ENCODE results near the gene TMEM236.
"Not testable (repeated sequence)": the region's sequence is repeated elsewhere in the genome, so short reads cannot be mapped to it uniquely, and the experiment has no call there.

The TMEM236 gene, protein sequence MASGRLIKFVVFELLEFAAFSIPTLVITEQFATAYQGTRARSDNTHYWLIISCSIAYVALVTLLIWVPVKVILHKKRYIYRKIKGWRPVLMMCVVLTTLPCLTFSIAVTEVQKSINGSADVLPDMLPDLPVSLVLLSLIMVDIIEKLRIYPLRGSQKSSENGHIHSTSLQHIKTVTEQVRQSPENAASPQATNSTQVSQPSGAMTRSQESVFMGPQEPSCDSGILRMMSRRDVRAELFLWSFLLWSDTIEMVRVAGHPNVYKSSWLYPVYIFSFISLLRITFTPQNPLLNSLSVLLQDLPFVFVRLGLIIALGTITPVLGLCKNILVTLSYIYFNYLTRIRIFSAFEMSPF

DNA sequence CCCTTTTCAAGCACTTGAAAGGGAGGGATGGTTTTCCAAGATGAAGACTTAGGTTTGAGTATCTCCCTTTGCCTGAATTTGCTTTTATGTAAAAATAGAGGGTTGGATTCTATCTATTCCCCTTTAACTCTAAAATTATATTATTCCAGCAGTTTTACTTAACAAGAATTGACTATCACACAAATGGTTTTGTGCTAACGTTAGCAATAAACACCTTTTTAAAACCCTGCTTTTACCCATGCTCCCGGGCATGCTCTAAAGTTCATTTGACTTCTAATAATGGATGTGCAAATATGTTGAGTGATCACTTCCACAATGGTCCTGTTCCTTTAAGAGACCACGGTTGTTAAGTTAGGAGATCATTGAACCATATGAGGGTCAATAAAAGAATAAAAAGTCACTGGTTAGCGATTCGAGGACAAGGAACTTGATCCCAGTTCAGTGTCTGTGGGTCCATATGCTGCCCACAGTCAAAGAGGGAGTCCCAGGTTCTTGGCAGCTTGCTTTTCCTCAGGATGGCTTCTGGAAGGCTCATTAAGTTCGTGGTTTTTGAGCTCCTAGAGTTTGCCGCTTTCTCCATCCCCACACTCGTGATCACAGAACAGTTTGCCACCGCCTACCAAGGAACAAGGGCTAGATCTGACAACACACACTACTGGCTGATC is at the start of gene TMEM236:
Gene TMEM236, plus strand, starts transcription at position 421 of the 665 bp plus-strand sequence. Its CDS starts 95 bp downstream, at position 516.
- in situ Hi-C loops (cut with HindIII; ENCODE audit: low pct_ligation_motif_present, low pct_unique_long_range_greater_than_20kb, low sequenced_read_pairs) = no loop called here
- peak; percentile 14 for DNase-seq

DNA sequence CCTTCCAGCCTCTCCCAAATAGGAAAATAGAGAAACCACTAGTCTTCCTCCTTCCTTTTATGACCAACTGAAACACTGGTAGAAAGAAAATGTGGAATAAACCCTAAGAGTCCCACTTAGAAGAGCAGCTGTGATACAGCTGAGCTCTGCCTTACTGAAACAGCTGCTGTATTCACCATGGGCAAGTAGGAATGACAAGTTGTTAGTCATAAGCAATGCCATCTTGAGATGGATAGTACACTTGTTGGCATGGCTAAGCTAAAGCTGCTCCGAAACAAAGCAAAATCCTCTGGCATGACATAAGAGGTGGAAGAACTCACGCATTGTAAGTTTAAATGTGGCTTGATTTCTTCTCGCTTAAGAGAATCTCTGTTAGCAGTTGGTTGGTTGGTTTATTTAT is 48.3 kb upstream of the TMEM236 start:
- in situ Hi-C loops (cut with HindIII; ENCODE audit: low pct_ligation_motif_present, low pct_unique_long_range_greater_than_20kb, low sequenced_read_pairs) = no loop called here
- DNase-seq = no peak

DNA sequence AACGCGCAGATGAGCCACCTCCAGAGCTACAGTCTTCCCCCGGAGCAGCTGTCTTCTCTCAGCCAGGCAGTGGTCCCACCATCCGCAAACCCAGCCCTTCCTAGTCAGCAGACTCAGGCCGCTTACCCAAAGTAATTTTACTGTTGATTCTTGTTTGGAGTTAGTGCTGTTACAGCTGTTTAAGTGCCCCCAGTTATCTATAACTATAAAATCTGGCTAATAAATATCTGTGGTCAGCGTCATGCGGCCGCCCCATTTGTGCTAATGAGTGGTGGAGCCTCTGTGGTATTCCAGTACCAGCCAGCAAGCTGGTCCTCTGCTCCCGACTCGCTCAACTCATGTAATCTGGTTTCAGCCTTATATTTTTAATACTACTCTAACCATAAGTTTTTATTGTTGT is 43.2 kb upstream of the TMEM236 start:
- in situ Hi-C loops (cut with HindIII; ENCODE audit: low pct_ligation_motif_present, low pct_unique_long_range_greater_than_20kb, low sequenced_read_pairs) = no loop called here

DNA sequence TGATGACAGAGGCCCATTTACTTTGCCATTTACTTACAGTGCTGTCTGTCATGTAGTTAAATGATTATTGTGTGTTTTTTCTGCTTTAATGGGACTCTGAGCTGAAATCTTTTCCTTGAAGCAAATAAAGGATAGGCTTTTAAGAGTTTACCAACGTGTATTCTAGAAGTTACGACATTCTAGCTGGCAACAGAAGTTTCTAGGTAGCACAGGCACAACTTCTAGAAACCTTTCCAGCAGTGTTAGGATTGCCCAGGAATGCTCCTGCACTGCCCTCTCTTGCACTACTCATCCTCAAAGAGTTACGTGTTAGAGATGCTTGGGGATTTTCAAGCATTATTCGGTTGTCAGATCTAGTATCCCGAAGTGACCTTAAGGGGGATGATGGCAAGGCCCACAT is 42.5 kb upstream of the TMEM236 start:
- in situ Hi-C loops (cut with HindIII; ENCODE audit: low pct_ligation_motif_present, low pct_unique_long_range_greater_than_20kb, low sequenced_read_pairs) = no loop called here
- DNase-seq = no peak

More for the DNA sequence above, 43.2 kb upstream of the TMEM236 start:
- DNase-seq = no peak

DNA sequence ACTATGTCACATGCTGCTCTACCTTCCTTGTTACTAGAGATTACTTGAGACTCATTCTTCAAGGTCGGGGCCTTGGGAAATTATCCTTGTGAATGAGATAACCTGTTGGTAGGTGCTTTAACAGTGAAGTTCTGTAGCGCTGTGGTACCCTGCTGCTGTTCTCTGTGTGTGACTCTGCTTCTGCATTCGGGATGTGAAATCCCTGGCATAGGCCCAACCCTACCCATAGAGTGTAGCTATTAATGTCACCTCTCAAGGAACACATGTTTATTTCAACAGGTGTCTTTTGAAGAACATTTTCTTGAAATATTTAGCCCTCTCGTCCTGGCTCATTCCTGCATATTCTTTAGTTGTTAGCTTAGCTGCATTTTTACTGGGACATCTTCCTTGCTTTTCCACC is 41.8 kb upstream of the TMEM236 start:
- DNase-seq = no peak
- in situ Hi-C loops (cut with HindIII; ENCODE audit: low pct_ligation_motif_present, low pct_unique_long_range_greater_than_20kb, low sequenced_read_pairs) = no loop called here

DNA sequence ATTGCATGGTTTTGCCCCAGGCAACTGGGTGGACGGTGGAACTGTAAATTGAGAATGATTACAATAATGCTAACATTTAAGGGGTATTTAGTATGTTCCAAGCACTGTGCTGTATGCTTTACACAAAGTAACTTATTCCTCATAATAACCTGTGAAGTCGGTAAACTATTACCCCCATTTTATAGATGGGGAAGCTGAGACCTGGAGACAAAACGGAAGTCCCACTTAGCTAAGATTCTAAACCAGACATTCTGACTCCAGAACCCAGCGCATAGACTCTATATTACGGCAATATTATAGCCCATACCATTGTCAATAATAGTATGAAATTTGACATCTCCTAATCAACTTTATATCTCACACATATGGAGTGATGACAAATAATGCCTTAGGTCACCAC is 39.9 kb upstream of the TMEM236 start:
- in situ Hi-C loops (cut with HindIII; ENCODE audit: low pct_ligation_motif_present, low pct_unique_long_range_greater_than_20kb, low sequenced_read_pairs) = no loop called here
- no peak for DNase-seq

GRCh38 chr10:17712717-17713471 is 39.1 kb upstream of the TMEM236 start:
- DNase-seq = no peak
- in situ Hi-C loops (cut with HindIII; ENCODE audit: low pct_ligation_motif_present, low pct_unique_long_range_greater_than_20kb, low sequenced_read_pairs) = no loop called here

DNA sequence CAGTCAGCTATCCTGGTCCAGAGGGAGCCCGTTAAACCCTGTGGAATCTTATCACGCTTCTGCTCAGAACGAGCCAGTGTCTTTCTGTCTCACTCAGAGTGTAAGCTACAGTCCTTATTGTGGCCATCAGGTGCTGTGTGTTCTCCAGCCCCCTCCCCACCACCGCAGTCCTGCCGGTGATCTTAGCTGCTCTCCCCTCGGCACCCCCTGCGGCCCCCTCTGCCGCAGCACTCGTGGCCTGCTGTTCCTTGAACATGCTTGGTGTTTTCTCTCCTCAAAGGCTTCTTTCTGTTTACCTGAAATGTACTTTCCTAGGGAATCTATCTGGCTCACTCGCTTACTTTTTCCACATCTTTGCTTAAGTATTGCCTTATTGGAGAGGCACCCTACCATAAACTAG is 38.2 kb upstream of the TMEM236 start:
- DNase-seq = no peak
- in situ Hi-C loops (cut with HindIII; ENCODE audit: low pct_ligation_motif_present, low pct_unique_long_range_greater_than_20kb, low sequenced_read_pairs) = no loop called here

- in situ Hi-C loops (cut with HindIII; ENCODE audit: low pct_ligation_motif_present, low pct_unique_long_range_greater_than_20kb, low sequenced_read_pairs) = no loop called here
- DNase-seq = no peak
Measured at GRCh38 chr10:17716161-17716560, 35.8 kb upstream of the TMEM236 start.

GRCh38 chr10:17722317-17723014 is 29.5 kb upstream of the TMEM236 start:
- DNase-seq; in situ Hi-C loops (cut with HindIII; ENCODE audit: low pct_ligation_motif_present, low pct_unique_long_range_greater_than_20kb, low sequenced_read_pairs): not testable (repeated sequence)

DNA sequence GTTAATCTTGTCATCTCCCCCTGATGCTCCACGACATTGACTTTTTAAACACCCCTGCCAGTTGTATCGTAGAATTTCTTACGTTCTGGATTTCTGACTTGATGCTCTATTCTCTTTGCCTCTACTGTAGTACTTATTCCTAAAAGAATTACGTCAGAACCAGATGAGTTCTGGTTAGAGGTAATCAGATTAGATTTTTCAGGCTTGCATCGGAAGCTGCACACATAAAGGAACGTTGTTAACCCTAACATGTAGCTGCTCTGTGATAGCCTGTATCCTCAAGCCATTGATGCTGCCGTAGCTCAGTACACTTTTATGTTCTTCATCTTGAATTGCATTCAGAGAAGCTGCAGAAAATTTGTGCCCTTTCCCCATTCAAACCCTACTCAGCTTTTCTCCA is 26.3 kb upstream of the TMEM236 start:
- no peak for DNase-seq
- in situ Hi-C loops (cut with HindIII; ENCODE audit: low pct_ligation_motif_present, low pct_unique_long_range_greater_than_20kb, low sequenced_read_pairs) = no loop called here

DNA sequence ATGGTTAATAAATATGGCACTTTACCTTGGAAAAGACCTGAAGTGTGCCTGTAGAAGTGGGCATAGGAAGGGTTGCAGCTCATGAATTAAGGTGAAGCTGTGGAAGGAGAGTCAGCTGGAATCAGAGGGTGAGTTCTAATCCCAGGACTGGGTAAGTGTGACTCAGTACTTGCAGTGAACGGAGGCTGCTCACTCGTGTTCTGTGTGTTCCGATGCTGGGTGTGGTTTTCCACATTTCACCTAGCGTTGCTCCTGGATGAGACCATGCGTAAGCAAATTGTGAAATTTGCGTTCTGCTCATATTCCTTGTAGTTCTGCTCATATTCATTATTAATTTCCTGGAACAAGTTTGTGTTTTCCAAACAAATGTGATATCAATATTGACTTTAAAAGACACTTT is 22.4 kb upstream of the TMEM236 start:
- in situ Hi-C loops (cut with HindIII; ENCODE audit: low pct_ligation_motif_present, low pct_unique_long_range_greater_than_20kb, low sequenced_read_pairs) = no loop called here
- no peak for DNase-seq

DNA sequence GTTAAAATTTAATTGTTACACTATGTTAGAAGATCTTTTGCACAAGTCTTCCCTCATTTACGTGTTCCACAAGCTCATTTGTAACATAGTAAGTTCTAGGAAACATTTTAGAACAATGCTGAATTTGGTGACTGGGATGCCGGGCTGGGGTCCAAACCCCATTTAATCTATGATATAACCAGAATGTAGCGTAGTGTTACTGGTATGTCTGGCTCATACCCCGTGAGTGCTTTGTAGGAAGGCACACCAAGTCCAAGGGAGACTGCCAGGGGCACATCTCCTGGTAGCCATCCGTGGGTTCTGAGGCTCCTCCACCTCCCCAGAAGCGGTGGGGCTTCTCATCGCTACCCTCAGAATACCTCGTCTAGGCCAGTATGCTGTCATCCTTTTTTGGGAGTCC is 21.3 kb upstream of the TMEM236 start:
- in situ Hi-C loops (cut with HindIII; ENCODE audit: low pct_ligation_motif_present, low pct_unique_long_range_greater_than_20kb, low sequenced_read_pairs) = no loop called here
- no peak for DNase-seq

DNA sequence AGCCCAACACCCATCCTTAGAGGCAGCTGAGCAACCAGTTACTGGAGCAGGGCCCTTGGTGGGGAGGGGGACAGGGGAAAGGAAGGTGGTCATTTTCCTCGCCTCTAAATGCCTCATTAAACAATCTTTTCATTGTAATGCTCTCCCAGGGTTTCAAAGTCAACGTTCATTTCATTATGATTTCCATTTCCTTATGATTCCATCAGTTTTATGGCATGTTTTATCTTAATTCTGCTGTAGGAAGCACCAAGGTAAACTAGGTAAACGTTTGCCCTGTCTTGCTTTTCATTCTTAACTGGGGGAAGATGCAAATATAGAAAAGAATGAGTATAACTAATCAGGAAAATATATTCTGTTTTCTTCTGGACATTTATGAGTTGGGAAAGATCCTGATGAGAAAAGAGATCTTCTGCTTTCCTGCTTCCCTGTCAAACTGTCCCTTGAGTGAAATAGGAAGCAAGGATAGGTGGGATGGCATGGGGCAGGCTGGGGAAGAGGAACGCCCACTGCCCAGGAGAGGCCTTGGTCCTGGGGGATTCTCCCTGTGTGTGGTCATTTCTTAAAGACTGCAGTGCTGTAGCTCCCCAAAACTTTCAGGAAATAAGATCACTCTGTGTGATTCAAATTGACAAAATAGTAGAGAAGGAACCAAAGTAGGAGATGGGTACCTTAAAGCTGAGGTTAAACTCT is 20.5 kb upstream of the TMEM236 start:
- DNase-seq = no peak
- in situ Hi-C loops (cut with HindIII; ENCODE audit: low pct_ligation_motif_present, low pct_unique_long_range_greater_than_20kb, low sequenced_read_pairs) = no loop called here

GRCh38 chr10:17733620-17734019 is 18.4 kb upstream of the TMEM236 start:
- in situ Hi-C loops (cut with HindIII; ENCODE audit: low pct_ligation_motif_present, low pct_unique_long_range_greater_than_20kb, low sequenced_read_pairs) = no loop called here
- no peak for DNase-seq

DNA sequence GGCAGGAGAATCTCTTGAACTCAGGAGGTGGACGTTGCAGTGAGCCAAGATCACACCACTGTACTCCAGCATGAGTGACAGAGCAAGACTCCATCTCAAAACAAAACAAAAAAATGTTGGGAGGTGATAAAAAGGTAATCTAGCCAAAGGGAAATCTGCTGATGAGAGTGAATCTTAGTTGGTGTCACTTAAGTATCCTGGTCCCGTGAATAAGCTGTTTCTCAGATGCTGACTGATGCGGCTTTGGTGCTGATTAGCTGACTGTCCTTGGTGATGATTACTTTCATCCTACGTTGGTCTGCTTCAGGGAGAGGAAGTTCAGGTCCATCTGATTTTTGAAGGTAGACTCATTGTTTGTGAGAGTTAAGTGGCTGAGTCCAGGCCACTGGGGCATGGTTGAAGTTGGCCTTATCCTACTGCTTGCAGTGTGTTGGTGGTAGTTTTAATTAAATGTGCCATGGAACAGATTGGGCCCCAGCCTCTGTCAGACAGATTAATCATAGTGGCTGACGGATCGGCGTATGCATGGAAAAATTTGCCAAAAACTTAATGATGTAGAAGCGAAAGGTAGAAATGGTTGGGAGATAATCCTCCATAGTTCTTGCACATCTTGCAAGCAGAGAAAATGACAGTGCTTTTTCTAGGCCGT is 17.4 kb upstream of the TMEM236 start:
- in situ Hi-C loops (cut with HindIII; ENCODE audit: low pct_ligation_motif_present, low pct_unique_long_range_greater_than_20kb, low sequenced_read_pairs) = no loop called here
- DNase-seq = no peak

DNA sequence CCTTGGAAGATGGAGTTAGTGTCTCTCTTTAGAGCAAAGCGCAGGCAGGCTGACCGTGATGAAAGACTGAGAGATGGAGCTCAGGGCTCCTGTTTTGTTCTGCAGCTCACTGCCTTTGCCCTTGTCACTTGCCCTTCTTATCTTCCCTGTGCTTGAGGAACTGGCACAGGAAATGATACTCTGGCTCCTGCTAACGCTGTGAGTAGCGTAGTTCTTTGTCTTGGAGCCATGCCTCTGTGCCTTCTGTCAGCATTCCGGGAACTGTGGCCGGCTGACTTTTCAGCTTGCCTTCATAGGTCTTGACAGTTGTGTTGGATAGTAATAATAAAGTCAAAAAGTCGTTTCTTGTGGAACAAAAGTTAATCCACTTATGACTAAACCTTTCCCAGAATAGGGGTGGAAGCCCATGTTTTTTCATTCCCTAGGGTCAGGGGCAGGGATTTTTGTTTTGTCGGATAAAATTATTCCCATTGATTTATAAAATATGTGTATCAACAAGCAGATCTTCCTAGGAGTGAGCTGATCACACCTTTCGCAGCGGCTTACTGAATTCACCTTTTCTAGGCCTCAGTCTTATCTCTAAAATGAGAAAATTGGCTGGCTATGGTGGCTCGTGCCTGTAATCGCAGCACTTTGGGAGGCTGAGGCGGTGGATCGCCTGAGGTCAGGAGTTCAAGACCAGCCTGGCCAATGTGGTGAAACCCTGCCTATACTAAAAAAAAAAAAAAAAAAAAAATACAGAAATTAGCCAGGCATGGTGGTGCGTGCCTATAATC is 16.6 kb upstream of the TMEM236 start:
- in situ Hi-C loops (cut with HindIII; ENCODE audit: low pct_ligation_motif_present, low pct_unique_long_range_greater_than_20kb, low sequenced_read_pairs) = no loop called here
- DNase-seq = no peak
